Tibial artery (tissue), 4 donors: ENCODE results near the gene NOSIP.

Source experiments
- DNase-seq, 2 donors: peaks; one replicate each; pipeline ENCODE4 v3.0.0-alpha.2; 2019
- H3K27ac ChIP-seq, 2 donors: fragments of 200-600 bp; sonication (generic) in 1 of 2; 1 replicate in 1 of 2; 2 replicates in 1 of 2; pipeline ENCODE4 v1.5.1; 2018 to 2019; ENCODE audit warnings: mild to moderate bottlenecking in 1 of 2
- H3K27me3 ChIP-seq, 2 donors: fragments of 200-600 bp; sonication (generic) in 1 of 2; one replicate each; pipeline versions ENCODE4 v1.5.1 to v1.6.0; 2016 to 2019
- H3K36me3 ChIP-seq, 3 donors: fragments of 200-600 bp; sonication (generic) in 2 of 3; one replicate each; pipeline ENCODE4 v1.5.1; 2016 to 2019; ENCODE audit warnings: mild to moderate bottlenecking in 2 of 3
- H3K4me1 ChIP-seq, 4 donors: fragments of 200-600 bp; sonication (generic) in 2 of 4; 1 replicate in 3 of 4; 2 replicates in 1 of 4; pipeline ENCODE4 v1.5.1; 2016 to 2019
- H3K4me3 ChIP-seq, 2 donors: fragments of 200-600 bp; sonication (generic) in 1 of 2; 1 replicate in 1 of 2; 2 replicates in 1 of 2; pipeline ENCODE4 v1.5.1; 2018 to 2019; ENCODE audit warnings: mild to moderate bottlenecking in 2 of 2
- H3K9me3 ChIP-seq, 3 donors: fragments of 200-600 bp; sonication (generic) in 1 of 3; one replicate each; pipeline ENCODE4 v1.5.1; 2016 to 2019
- intact Hi-C: fragments of 100-400 bp; cut with DNase I; formaldehyde crosslinking; loops from one replicate; pipeline ENCODE4 v1.15.0; 2023; ENCODE audit warnings: low total_unique reads
- TF ChIP-seq, protein P1 (sequence below), 2 experiments: fragments of 200-600 bp in 1 of 2; fragments of 450-650 bp in 1 of 2; IDR thresholded peaks; one replicate each; pipeline ENCODE4 v1.5.1; 2017 to 2019; ENCODE audit warnings: antibody characterized with exemption in 2 of 2, mild to moderate bottlenecking in 1 of 2, moderate library complexity in 1 of 2

NOSIP gene

DNA sequence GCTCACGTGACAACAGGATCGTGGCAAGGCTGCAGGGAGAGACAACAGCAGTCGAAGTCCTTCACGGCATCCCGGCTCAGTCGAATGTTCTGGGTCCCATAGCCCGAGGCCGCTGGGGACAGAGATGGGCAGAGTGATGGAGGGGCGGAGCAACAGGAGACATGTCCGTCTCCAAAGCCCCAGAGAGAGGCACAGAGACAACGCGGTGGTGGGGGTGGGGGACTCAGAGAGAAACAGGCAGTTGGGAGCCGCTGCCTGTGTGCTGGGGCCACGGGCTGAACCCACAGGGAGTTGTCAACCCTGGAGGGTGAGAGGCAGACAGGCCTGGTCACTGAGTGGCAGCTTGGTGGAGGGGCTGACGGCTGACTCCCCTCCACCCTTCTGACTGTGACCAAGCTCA is 20.4 kb downstream of the NOSIP start:
- TF ChIP-seq, protein P1, sequence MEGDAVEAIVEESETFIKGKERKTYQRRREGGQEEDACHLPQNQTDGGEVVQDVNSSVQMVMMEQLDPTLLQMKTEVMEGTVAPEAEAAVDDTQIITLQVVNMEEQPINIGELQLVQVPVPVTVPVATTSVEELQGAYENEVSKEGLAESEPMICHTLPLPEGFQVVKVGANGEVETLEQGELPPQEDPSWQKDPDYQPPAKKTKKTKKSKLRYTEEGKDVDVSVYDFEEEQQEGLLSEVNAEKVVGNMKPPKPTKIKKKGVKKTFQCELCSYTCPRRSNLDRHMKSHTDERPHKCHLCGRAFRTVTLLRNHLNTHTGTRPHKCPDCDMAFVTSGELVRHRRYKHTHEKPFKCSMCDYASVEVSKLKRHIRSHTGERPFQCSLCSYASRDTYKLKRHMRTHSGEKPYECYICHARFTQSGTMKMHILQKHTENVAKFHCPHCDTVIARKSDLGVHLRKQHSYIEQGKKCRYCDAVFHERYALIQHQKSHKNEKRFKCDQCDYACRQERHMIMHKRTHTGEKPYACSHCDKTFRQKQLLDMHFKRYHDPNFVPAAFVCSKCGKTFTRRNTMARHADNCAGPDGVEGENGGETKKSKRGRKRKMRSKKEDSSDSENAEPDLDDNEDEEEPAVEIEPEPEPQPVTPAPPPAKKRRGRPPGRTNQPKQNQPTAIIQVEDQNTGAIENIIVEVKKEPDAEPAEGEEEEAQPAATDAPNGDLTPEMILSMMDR (IDR thresholded peaks at IDR 0.05): no peak
- Histone ChIP-seq H3K9me3 (no peaks in the 10 kb centered on the region), H3K4me1 (peaks cover 0 to 5% (median 1%) of the 10 kb centered on the region in 4 donors), H3K27ac (no peak overlapping the region), H3K4me3 (no peak overlapping the region), H3K36me3 (peaks cover 37 to 54% (median 48%) of the 10 kb centered on the region in 3 donors), H3K27me3 (no peaks in the 10 kb centered on the region)
- DNase-seq: no peak
- intact Hi-C loops: no loop called here

DNA sequence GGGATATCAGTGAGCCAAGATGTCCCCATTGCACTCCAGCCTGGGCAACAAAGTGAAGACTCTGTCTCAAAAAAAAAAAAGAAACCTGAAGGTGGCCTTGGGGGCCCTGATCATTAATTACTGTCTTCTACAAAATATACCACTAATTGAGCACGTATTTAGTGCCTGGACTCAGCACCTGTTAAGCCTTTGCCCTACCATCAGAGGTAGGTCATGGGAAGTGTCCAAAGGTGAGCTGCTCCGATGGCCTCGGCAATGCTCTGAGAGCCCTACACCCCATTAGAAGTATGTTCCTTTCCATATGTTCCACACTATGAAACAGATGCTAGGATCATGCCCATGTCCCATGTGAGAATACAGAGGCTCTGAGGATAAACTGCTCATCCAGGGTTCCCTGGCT is 20.9 kb downstream of the NOSIP start:
- H3K9me3 ChIP-seq: no peaks in the 10 kb centered on the region
- TF ChIP-seq, protein P1 (IDR thresholded peaks at IDR 0.05): no peak
- no peak overlapping the region for H3K27ac ChIP-seq
- H3K4me1 ChIP-seq: peaks cover 0 to under 1% (median 0%) of the 10 kb centered on the region in 4 donors
- DNase-seq: no peak
- no peaks in the 10 kb centered on the region for H3K27me3 ChIP-seq
- H3K36me3 ChIP-seq: peaks cover 37 to 59% (median 53%) of the 10 kb centered on the region in 3 donors
- H3K4me3 ChIP-seq: no peak overlapping the region
- intact Hi-C loops: no loop called here

DNA sequence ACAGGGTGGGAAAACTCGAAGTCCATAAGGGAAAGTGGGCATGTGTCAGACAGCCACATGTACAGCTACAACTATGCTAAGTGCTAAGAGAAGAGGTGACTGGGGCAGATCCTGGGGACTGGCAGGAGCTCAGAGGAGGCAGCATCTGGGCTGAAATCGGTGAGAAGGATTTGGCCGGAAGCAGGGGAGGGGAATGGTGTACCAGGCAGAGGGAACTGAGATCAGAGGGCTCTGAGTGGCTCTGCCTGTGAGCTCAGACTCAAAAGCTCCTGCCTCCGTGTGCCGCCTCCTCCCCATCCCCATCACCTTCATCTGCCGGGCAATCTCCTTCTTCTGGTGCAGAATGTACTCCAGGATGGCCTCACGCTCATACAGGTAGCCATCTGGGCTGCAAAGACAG is 21.8 kb downstream of the NOSIP start:
- Histone ChIP-seq H3K4me1 (no peaks in the 10 kb centered on the region), H3K9me3 (no peaks in the 10 kb centered on the region), H3K36me3 (peaks cover 37 to 68% (median 61%) of the 10 kb centered on the region in 3 donors), H3K27ac (no peak overlapping the region), H3K27me3 (no peaks in the 10 kb centered on the region), H3K4me3 (no peak overlapping the region)
- DNase-seq: no peak
- intact Hi-C loops: no loop called here
- TF ChIP-seq, protein P1 (IDR thresholded peaks at IDR 0.05): no peak

DNA sequence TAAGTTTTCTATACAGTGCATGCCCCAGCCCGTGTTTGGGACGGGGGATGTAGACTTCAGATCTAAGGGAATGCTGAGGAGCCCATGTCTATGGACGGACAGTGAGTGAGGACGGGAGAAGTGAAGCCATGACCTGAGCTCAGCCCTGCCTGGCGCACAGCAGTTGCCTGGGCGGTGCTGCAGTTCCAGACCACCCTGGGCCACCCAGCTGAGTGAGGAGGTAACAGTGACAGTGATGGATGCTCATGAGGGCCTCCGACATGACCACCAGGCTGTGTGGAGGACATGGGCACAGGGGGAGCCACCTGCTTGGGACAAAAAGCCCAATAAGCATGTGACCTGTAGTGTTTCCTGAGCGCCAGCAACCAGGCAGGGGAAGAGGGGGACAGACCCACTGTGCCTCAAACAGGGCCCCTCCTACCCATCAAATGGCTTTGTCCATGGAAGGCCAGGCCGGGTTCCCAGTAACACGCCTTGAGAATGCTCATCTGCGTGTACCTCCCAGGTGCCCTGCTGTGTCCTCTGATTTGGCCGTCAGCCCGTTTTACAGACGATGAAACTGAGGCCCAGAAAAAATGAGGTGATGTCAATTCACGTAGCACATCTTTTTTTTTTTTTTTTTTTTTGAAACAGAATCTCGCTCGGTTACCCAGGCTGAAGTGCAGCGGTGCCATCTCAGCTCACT is 22.6 kb downstream of the NOSIP start:
- TF ChIP-seq, protein P1 (IDR thresholded peaks at IDR 0.05): no peak
- Histone ChIP-seq H3K9me3 (no peaks in the 10 kb centered on the region), H3K36me3 (peaks cover 37 to 69% (median 61%) of the 10 kb centered on the region in 3 donors), H3K27me3 (no peaks in the 10 kb centered on the region), H3K4me1 (no peaks in the 10 kb centered on the region), H3K27ac (no peak overlapping the region), H3K4me3 (no peak overlapping the region)
- intact Hi-C loops: no loop called here
- no peak for DNase-seq

DNA sequence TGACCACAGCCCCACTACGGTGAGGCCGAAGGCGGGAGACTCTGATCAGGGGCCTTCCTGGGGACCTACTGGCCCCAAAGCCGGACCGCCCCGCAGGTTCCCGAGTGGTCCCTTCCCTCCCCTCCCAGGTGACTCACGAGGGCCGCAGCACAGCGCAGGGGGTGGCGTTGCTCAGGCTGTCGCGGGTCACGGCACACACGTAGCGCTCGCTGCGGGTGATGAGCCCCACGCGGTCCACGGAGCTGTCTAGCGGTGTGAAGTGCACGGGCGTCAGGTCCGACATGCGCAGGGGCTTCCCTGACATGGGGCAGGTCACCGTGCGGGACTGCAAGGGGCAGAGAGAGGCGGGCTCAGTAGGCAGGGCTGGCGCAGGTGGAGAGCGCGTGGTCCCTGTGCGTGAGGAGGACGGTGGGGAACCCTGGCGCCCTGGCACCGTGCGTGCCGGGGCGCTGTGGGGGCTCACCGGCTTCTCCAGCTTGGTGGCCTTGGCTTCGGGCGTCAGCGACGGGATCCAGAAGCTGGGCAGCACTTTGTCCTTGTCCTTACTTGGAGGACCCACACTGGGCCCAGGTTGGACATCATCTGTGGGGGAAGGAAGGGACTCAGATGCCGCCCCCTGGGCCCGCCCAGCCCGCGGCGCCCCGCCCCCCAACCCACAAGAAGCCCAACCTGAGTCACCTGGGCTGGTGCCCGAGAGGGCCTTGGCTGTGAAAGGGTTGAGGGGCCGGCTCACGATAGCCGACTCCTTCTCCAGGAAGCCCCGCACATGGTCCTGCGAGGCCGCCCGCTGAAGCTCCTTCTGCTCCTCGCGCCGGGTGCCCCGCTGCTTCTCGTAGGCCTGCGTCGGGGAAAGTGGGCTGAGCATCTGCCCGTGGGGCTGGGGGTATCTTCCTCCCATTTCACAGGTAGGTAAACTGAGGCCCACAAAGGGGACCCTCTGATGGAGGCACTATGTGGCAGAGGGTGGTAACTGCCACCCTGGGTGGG is 23.7 kb downstream of the NOSIP start:
- no peaks in the 10 kb centered on the region for H3K27me3 ChIP-seq
- H3K27ac ChIP-seq: no peak overlapping the region
- TF ChIP-seq, protein P1 (IDR thresholded peaks at IDR 0.05): no peak
- no peaks in the 10 kb centered on the region for H3K9me3 ChIP-seq
- no peak for DNase-seq
- intact Hi-C loops: no loop called here
- H3K4me3 ChIP-seq: no peak overlapping the region
- H3K36me3 ChIP-seq: peaks cover 37 to 69% (median 61%) of the 10 kb centered on the region in 3 donors
- H3K4me1 ChIP-seq: no peaks in the 10 kb centered on the region
